Trophoblast cell (in vitro differentiated cells and primary cell): Measurements from ENCODE around the gene TM9SF1.

ENCODE experiments used
- DNase-seq, 2 donors: peaks; one replicate each; pipeline ENCODE4 v3.0.0-alpha.2; 2016
- H2AFZ ChIP-seq: 2 replicates; pipeline ENCODE4 v1.6.1; 2013; ENCODE audit warnings: low read length, moderate library complexity, mild to moderate bottlenecking; ENCODE audit not compliant: insufficient read depth, poor library complexity
- H2AK5ac ChIP-seq: 2 replicates; pipeline ENCODE4 v1.6.1; 2013; ENCODE audit warnings: mild to moderate bottlenecking, low read length
- H2BK120ac ChIP-seq: 2 replicates; pipeline ENCODE4 v1.6.1; 2013; ENCODE audit warnings: low read length, mild to moderate bottlenecking, moderate library complexity; ENCODE audit not compliant: insufficient read depth, poor library complexity
- H2BK12ac ChIP-seq: 2 replicates; pipeline ENCODE4 v1.6.1; 2013; ENCODE audit warnings: mild to moderate bottlenecking, low read length, moderate library complexity
- H2BK5ac ChIP-seq: 2 replicates; pipeline ENCODE4 v1.6.1; 2013; ENCODE audit warnings: low read length, low read depth, moderate library complexity, mild to moderate bottlenecking; ENCODE audit not compliant: poor library complexity
- H3K14ac ChIP-seq: 2 replicates; pipeline ENCODE4 v1.6.1; 2013; ENCODE audit warnings: mild to moderate bottlenecking, low read length
- H3K18ac ChIP-seq: 2 replicates; pipeline ENCODE4 v1.6.1; 2013; ENCODE audit warnings: mild to moderate bottlenecking, low read length
- H3K23ac ChIP-seq: 2 replicates; pipeline ENCODE4 v1.6.1; 2013; ENCODE audit warnings: low read length
- H3K27ac ChIP-seq: 2 replicates; pipeline ENCODE4 v1.5.1; 2013; ENCODE audit warnings: low read depth, mild to moderate bottlenecking, inconsistent platforms, low read length, moderate library complexity
- H3K27me3 ChIP-seq: 2 replicates; pipeline ENCODE4 v1.6.1; 2013; ENCODE audit warnings: inconsistent platforms, mild to moderate bottlenecking, low read length, moderate library complexity; ENCODE audit not compliant: insufficient read depth
- H3K36me3 ChIP-seq, 2 experiments: 1 replicate in 1 of 2; 2 replicates in 1 of 2; pipeline ENCODE4 v1.6.1; 2013; ENCODE audit warnings: low read length in 2 of 2, mild to moderate bottlenecking in 2 of 2, moderate library complexity in 1 of 2; ENCODE audit not compliant: insufficient read depth in 2 of 2, control insufficient read depth in 1 of 2
- H3K4ac ChIP-seq: 2 replicates; pipeline ENCODE4 v1.6.1; 2013; ENCODE audit warnings: low read depth, mild to moderate bottlenecking, low read length, moderate library complexity
- H3K4me1 ChIP-seq, 2 experiments: 1 replicate in 1 of 2; 2 replicates in 1 of 2; pipeline ENCODE4 v1.6.1; 2013; ENCODE audit warnings: low read length in 2 of 2, mild to moderate bottlenecking in 2 of 2, moderate library complexity in 1 of 2; ENCODE audit not compliant: insufficient read depth in 2 of 2, control insufficient read depth in 1 of 2
- H3K4me2 ChIP-seq: 2 replicates; pipeline ENCODE4 v1.6.1; 2013; ENCODE audit warnings: inconsistent platforms, mild to moderate bottlenecking, low read length, moderate library complexity
- H3K4me3 ChIP-seq: 2 replicates; pipeline ENCODE4 v1.5.1; 2013; ENCODE audit warnings: mild to moderate bottlenecking, low read depth, low read length, inconsistent platforms
- H3K79me1 ChIP-seq: one replicate; pipeline ENCODE4 v1.6.1; 2013; ENCODE audit warnings: low read length
- H3K79me2 ChIP-seq: 2 replicates; pipeline ENCODE4 v1.6.1; 2013; ENCODE audit warnings: low read length, mild to moderate bottlenecking; ENCODE audit not compliant: control insufficient read depth, insufficient read depth, poor library complexity
- H3K9ac ChIP-seq: 2 replicates; pipeline ENCODE4 v1.6.1; 2013; ENCODE audit warnings: mild to moderate bottlenecking, low read length
- H3K9me3 ChIP-seq: 2 replicates; pipeline ENCODE4 v1.6.1; 2013; ENCODE audit warnings: low read depth, mild to moderate bottlenecking, control low read depth, inconsistent platforms, low read length; ENCODE audit not compliant: insufficient read depth
- H4K12ac ChIP-seq: 2 replicates; pipeline ENCODE4 v1.6.1; 2013; ENCODE audit warnings: low read depth, mild to moderate bottlenecking, low read length, moderate library complexity
- H4K8ac ChIP-seq: 2 replicates; pipeline ENCODE4 v1.6.1; 2013; ENCODE audit warnings: low read depth, mild to moderate bottlenecking, low read length, moderate library complexity
- H4K91ac ChIP-seq: one replicate; pipeline ENCODE4 v1.6.1; 2013; ENCODE audit warnings: low read depth, mild to moderate bottlenecking, low read length, moderate library complexity
- WGBS: extraction: QIAGEN DNeasy Blood & Tissue Kit; methylation state at CpG from one replicate; pipeline ENCODE4 v1.1.7; 2013; ENCODE audit warnings: missing lambda C conversion rate; ENCODE audit not compliant: insufficient read length, insufficient coverage; ENCODE audit errors: extremely low coverage; 5-methylcytosine and 5-hydroxymethylcytosine counted together

The TM9SF1 gene

GRCh38 chr14:24186831-24187538 is 8.3 kb downstream of the TM9SF1 start:
- Histone ChIP-seq H3K27ac (no peak overlapping the region), H4K91ac (no peak overlapping the region), H3K4me3 (no peak overlapping the region), H3K23ac (no peak overlapping the region), H4K12ac (no peak overlapping the region), H3K4me1 (peaks cover 2 to 3% of the 10 kb centered on the region in 2 experiments), H2BK12ac (no peak overlapping the region), H3K36me3 (peaks cover 49 to 64% of the 10 kb centered on the region in 2 experiments), H3K9me3 (no peaks in the 10 kb centered on the region), H3K79me1 (peaks cover 4% of the 10 kb centered on the region), H3K4ac (no peak overlapping the region), H3K27me3 (no peaks in the 10 kb centered on the region), H2BK120ac (no peak overlapping the region), H4K8ac (no peak overlapping the region), H2BK5ac (no peak overlapping the region), H3K14ac (no peak overlapping the region), H3K18ac (no peak overlapping the region), H3K9ac (no peak overlapping the region), H2AFZ (no peak overlapping the region), H2AK5ac (no peak overlapping the region), H3K4me2 (no peak overlapping the region), H3K79me2 (peaks cover 4% of the 10 kb centered on the region)
- no CpG with 5 or more reads among the region's 10 CpGs for WGBS
- no peak for DNase-seq

GRCh38 chr14:24185741-24186140 is 9.5 kb downstream of the TM9SF1 start:
- Histone ChIP-seq H2AFZ (no peak overlapping the region), H2AK5ac (no peak overlapping the region)
- WGBS, result no CpG with 5 or more reads among the region's 11 CpGs

GRCh38 chr14:24185026-24185425 is 10.2 kb downstream of the TM9SF1 start:
- Histone ChIP-seq H3K4ac (no peak overlapping the region), H2BK5ac (no peak overlapping the region), H2BK120ac (no peak overlapping the region), H3K36me3 (peaks cover 60 to 74% of the 10 kb centered on the region in 2 experiments), H3K14ac (no peak overlapping the region), H3K18ac (no peak overlapping the region), H2AK5ac (no peak overlapping the region), H4K12ac (no peak overlapping the region), H3K4me3 (no peak overlapping the region), H3K23ac (no peak overlapping the region), H3K4me1 (peaks cover 2 to 3% of the 10 kb centered on the region in 2 experiments), H2AFZ (no peak overlapping the region), H3K27ac (no peak overlapping the region), H4K8ac (no peak overlapping the region), H3K9ac (no peak overlapping the region), H3K9me3 (no peaks in the 10 kb centered on the region), H4K91ac (no peak overlapping the region), H3K79me1 (peaks cover 4% of the 10 kb centered on the region), H3K27me3 (no peaks in the 10 kb centered on the region), H3K79me2 (peaks cover 4% of the 10 kb centered on the region), H2BK12ac (no peak overlapping the region), H3K4me2 (no peak overlapping the region)
- no CpG with 5 or more reads among the region's 7 CpGs for WGBS
- no peak for DNase-seq

More at GRCh38 chr14:24185741-24186140, 9.5 kb downstream of the TM9SF1 start:
- Histone ChIP-seq H3K4ac (no peak overlapping the region), H3K9ac (no peak overlapping the region), H3K9me3 (no peaks in the 10 kb centered on the region), H4K8ac (no peak overlapping the region), H3K14ac (no peak overlapping the region), H3K23ac (no peak overlapping the region), H3K79me2 (peaks cover 4% of the 10 kb centered on the region), H3K79me1 (peaks cover 4% of the 10 kb centered on the region), H3K36me3 (peaks cover 54 to 73% of the 10 kb centered on the region in 2 experiments), H3K4me1 (peaks cover 2 to 3% of the 10 kb centered on the region in 2 experiments), H3K18ac (no peak overlapping the region), H2BK12ac (no peak overlapping the region), H4K91ac (no peak overlapping the region), H3K27ac (no peak overlapping the region), H3K27me3 (no peaks in the 10 kb centered on the region), H3K4me2 (no peak overlapping the region), H2BK5ac (no peak overlapping the region), H4K12ac (no peak overlapping the region), H3K4me3 (no peak overlapping the region), H2BK120ac (no peak overlapping the region)
- no peak for DNase-seq

- H4K91ac ChIP-seq, result no peak overlapping the region
Measured at GRCh38 chr14:24184104-24184970, 10.9 kb downstream of the TM9SF1 start.

More at GRCh38 chr14:24184104-24184970, 10.9 kb downstream of the TM9SF1 start:
- Histone ChIP-seq H2AFZ (no peak overlapping the region), H2BK5ac (no peak overlapping the region), H3K18ac (no peak overlapping the region), H3K14ac (no peak overlapping the region), H3K23ac (no peak overlapping the region), H3K4ac (no peak overlapping the region), H4K12ac (no peak overlapping the region), H3K9me3 (no peaks in the 10 kb centered on the region), H3K9ac (no peak overlapping the region), H3K4me1 (peaks cover 0 to 2% of the 10 kb centered on the region in 2 experiments), H3K79me1 (peaks cover 4% of the 10 kb centered on the region), H2AK5ac (no peak overlapping the region), H3K4me3 (no peak overlapping the region), H3K27me3 (no peaks in the 10 kb centered on the region), H3K4me2 (no peak overlapping the region), H3K79me2 (peaks cover 4% of the 10 kb centered on the region), H2BK12ac (no peak overlapping the region), H4K8ac (no peak overlapping the region), H3K36me3 (peaks cover 67 to 78% of the 10 kb centered on the region in 2 experiments), H2BK120ac (no peak overlapping the region), H3K27ac (no peak overlapping the region)
- no CpG with 5 or more reads among the region's 19 CpGs for WGBS
- DNase-seq, result no peak
